ENCODE measurements around the gene EMID1. TPM values are rescaled to one million over a fixed set of nuclear protein-coding genes. Genes with fewer than 3 reads are reported as not detected.

Gene EMID1
- total RNA-seq, 1 experiment from 2014 or later = 5.4 TPM

DNA sequence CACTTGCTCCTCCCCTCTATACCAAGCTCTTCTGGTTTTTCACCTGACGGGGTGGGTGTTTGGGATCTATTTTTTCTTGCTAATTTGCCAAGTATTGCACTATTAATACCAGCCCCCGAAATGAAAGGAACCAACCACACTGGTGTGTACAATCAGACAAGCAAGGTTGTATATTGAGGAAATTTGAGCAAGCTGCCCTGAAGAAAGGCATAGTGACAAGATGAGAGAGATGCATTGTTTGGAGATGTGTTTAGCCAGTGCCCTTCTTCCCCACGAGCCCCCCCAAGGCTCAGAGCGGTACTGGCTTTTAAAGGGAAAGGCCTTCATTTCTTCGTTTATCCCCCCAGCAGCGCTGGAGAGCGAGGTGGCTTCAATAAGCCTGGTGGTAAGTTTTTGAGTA is 85.5 kb downstream of the EMID1 start:
- Histone ChIP-seq H3K23me2 (ENCODE audit: insufficient read length, low read depth, low read length, poor library complexity, severe bottlenecking) (no peaks in the 10 kb centered on the region), H3K18ac (ENCODE audit: insufficient read length, low read depth, low read length) (no peak overlapping the region), H2BK20ac (ENCODE audit: low read depth, low read length, poor library complexity, severe bottlenecking) (no peak overlapping the region), H2AFZ (ENCODE audit: low read length) (no peak overlapping the region), H3K4ac (ENCODE audit: low read depth, low read length) (no peak overlapping the region), H3K9ac (ENCODE audit: extremely low read depth, insufficient read length, low read length) (no peak overlapping the region), H2BK15ac (ENCODE audit: low read depth, low read length) (no peak overlapping the region), H3K79me2 (ENCODE audit: insufficient read depth, low read length) (no peaks in the 10 kb centered on the region), H2BK120ac (ENCODE audit: low read depth, low read length, poor library complexity, severe bottlenecking) (no peak overlapping the region), H2AK5ac (ENCODE audit: insufficient read length, low read length) (no peak overlapping the region), H4K91ac (ENCODE audit: insufficient read length, low read depth, low read length) (no peak overlapping the region), H3K9me3 (ENCODE audit: control insufficient read depth, low read depth, low read length) (no peaks in the 10 kb centered on the region), H3K4me1 (ENCODE audit: insufficient read depth, low read length) (no peaks in the 10 kb centered on the region), H3K4me2 (ENCODE audit: insufficient read depth, insufficient read length, low read length) (no peak overlapping the region), H3K23ac (ENCODE audit: insufficient read length, low read depth, low read length) (no peak overlapping the region), H3K79me1 (ENCODE audit: insufficient read depth, low read depth, low read length, poor library complexity, severe bottlenecking) (no peaks in the 10 kb centered on the region), H3T11ph (ENCODE audit: low read length) (no peak overlapping the region), H4K20me1 (ENCODE audit: control insufficient read depth, insufficient read depth, insufficient read length) (no peaks in the 10 kb centered on the region), H3K27ac (ENCODE audit: insufficient read length, low read depth, low read length) (no peak overlapping the region), H2BK5ac (ENCODE audit: insufficient read length, low read length) (no peak overlapping the region), H3K56ac (ENCODE audit: insufficient read length, low read depth, low read length) (no peak overlapping the region), H3K27me3 (ENCODE audit: insufficient read depth, low read length) (no peaks in the 10 kb centered on the region), H4K8ac (replicated peaks; ENCODE audit: insufficient read length, low read depth, low read length) (no peak overlapping the region), H2BK12ac (ENCODE audit: insufficient read length, low read depth, low read length) (no peak overlapping the region), H3K14ac (ENCODE audit: insufficient read depth, low read length) (no peak overlapping the region), H4K5ac (ENCODE audit: insufficient read length, low read depth, low read length) (no peak overlapping the region)
- Mint-ChIP-seq H3K36me3 (ENCODE audit: insufficient read depth in 1 of 3, low read depth in 3 of 3) (peaks cover 69 to 99% (median 96%) of the 10 kb centered on the region in 3 experiments), H3K27ac (peak overlapping the region in 2 of 3 experiments; percentile 9 to 64; a peak in 2 of 7 replicates), H3K4me3 (no peak overlapping the region), H3K27me3 (ENCODE audit: low read depth) (no peaks in the 10 kb centered on the region), H3K9me3 (no peaks in the 10 kb centered on the region), H3K4me1 (peaks cover 0 to 7% of the 10 kb centered on the region in 2 experiments; a peak in 1 of 4 replicates)
- TF ChIP-seq CTCF (conservative IDR thresholded peaks at IDR 0.05) = 0 out of 3 replicates have a peak, but pooled peaks have one; percentile 21
- WGBS (ENCODE audit: extremely low coverage, insufficient read length, low lambda C conversion rate) = no CpG with 5 or more reads among the region's 7 CpGs
- DNase-seq = no peak

Measured in H9 (cell line).